Activated CD4-positive, alpha-beta T cell treated with anti-CD3 and anti-CD28 coated beads, Interleukin-2, amount 10 ng/mL, durations not matched to agents 7 days and 5 days (primary cell): ENCODE data around the gene CEP85L. TPM values are rescaled to one million over a fixed set of nuclear protein-coding genes. Genes with fewer than 3 reads are reported as not detected.

Experiments used
- CTCF ChIA-PET: fragments of 350-600 bp; sonication (Branson Sonifier 250); formaldehyde crosslinking; loops from one replicate; lab custom pipeline; 2021; ENCODE audit warnings: antibody characterized with exemption; lab: Charles Lee
- POLR2A ChIA-PET: fragments of 350-600 bp; sonication (Branson Sonifier 250); formaldehyde crosslinking; loops from one replicate; lab custom pipeline; 2021; ENCODE audit warnings: antibody characterized with exemption; lab: Charles Lee
- DNase-seq: peaks from one replicate; pipeline ENCODE4 v3.0.0-alpha.2; 2020
- H3K27ac Mint-ChIP-seq: one replicate; pipeline ENCODE4 v1.8.0; 2021; ENCODE audit warnings: mild to moderate bottlenecking, moderate library complexity, mixed read lengths
- H3K27me3 Mint-ChIP-seq: one replicate; pipeline ENCODE4 v1.8.0; 2021; ENCODE audit warnings: mixed read lengths
- H3K36me3 Mint-ChIP-seq: one replicate; pipeline ENCODE4 v1.8.0; 2021; ENCODE audit warnings: low read depth, mixed read lengths
- H3K4me1 Mint-ChIP-seq: one replicate; pipeline ENCODE4 v1.8.0; 2021; ENCODE audit warnings: mixed read lengths
- H3K4me3 Mint-ChIP-seq: one replicate; pipeline ENCODE4 v1.8.0; 2021; ENCODE audit warnings: mild to moderate bottlenecking, moderate library complexity, mixed read lengths
- H3K9me3 Mint-ChIP-seq: one replicate; pipeline ENCODE4 v1.8.0; 2021; ENCODE audit warnings: mixed read lengths
- total RNA-seq, 2 experiments: library from RNA; stranded (reverse); gene quantifications; one replicate each; pipeline ENCODE4 v1.2.3, GENCODE V29; 2021

CEP85L gene
- total RNA-seq, result 10 to 100 TPM; 47.9 to 50.3 TPM

DNA sequence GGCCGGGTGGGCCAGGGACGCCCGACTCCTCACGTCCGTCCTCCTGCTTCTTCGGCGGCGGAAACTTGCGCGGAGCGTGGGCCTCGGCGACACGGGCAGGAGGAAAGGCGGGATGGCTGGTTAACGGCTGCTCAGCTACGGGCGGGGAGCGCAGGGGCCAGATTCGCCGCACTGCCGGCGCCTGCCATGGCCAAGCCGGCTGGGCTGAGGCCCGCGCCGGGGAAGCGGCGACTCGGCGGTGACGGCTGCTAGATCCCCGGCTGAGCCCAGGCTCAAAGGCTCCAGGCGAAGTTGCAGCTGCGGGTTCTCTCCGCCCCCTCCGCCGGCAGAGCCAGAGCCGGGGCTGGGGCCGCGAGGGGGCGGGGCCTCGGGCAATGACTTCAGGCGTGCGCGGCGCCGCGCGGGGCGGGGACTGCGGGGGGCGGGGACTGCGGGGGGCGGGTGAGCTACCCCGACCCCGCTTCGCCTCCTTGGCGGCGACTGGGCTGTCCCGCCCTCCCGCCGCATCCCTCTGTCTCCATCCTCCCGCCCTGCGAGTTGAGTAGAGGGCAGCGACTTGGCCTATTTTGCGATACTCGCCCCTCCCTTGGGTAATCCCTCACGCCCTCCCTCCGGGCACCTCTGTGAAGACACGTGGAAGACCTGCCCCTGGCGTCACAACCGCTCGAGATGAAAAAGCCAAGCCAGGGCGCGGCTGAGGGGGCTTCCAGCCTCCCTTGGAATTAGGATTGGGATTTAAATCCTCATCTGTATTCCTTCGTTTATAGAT is at the start of gene CEP85L:
TSS of gene CEP85L (minus strand) at position 310 of the 769 bp plus-strand sequence. CDS start 322 bp downstream, outside the sequence.
- H3K4me3 Mint-ChIP-seq, result peak within 1 kb of the TSS; percentile 80
- H3K27ac Mint-ChIP-seq, result peak within 1 kb of the TSS; percentile 89
- ChIA-PET CTCF (interaction anchor here (0.6 to 1.2 kb wide), 6 partner anchors 21 to 129 kb away, joined by 3 to 5 read pairs (median 4); no protein-coding TSS in a partner anchor), POLR2A (interaction anchor here (0.6 to 1.2 kb wide), 3 partner anchors 55 to 246 kb away, joined by 3 to 4 read pairs (median 4); no protein-coding TSS in a partner anchor)
- peaks cover 26% of the 10 kb centered on the region for H3K36me3 Mint-ChIP-seq
- no peaks in the 10 kb centered on the region for H3K27me3 Mint-ChIP-seq
- H3K4me1 Mint-ChIP-seq, result peaks cover 48% of the 10 kb centered on the region
- H3K9me3 Mint-ChIP-seq, result no peaks in the 10 kb centered on the region
- DNase-seq, result peak; percentile 91

DNA sequence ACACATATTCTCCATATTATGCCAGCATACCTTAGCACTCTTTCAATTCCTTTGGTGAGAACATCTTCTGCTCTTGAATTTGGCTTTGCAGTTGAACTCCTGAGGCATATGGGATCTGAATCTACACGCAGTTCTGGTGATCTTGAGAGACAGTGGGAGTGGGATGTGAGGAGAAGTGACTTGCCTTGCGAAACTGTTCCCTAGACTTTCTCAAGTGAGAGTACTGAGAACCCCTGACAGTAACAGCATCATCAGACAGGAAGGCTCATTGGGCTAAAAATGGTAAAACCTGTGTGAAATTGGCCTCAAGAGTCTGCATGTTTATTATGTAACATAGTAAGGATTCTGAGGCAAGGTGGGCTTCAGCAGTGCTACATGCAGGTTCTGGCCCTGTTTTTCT is 49.1 kb upstream of the CEP85L start:
- Mint-ChIP-seq H3K9me3 (peaks cover 2% of the 10 kb centered on the region), H3K4me1 (peaks cover 37% of the 10 kb centered on the region), H3K27me3 (no peaks in the 10 kb centered on the region), H3K27ac (no peak overlapping the region), H3K4me3 (no peak overlapping the region), H3K36me3 (peaks cover 66% of the 10 kb centered on the region)
- CTCF ChIA-PET, result no interaction called here
- no peak for DNase-seq
- POLR2A ChIA-PET, result no interaction called here

DNA sequence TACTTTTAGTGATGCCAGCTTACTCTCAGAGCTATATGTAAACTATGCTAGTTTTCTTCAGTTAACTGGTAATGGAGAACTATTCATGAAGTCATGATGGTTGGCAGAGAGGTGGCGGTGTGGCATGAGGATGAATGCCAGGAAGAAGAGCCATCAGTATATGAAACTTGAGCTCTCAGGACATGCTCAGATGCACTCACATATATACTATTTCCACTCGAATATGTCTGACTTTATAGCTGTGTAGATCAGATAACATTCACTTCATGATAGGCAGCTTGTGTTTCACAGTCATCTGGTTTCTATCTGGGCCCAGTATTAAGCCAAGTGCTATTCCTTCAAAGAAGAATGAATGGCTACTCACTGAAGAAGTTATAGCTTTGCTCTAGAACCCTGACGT is 46.2 kb upstream of the CEP85L start:
- ChIA-PET CTCF (interaction anchor here (0.7 to 1.9 kb wide), 4 partner anchors 8 to 14 kb away, joined by 3 to 8 read pairs (median 4); no protein-coding TSS in a partner anchor), POLR2A (no interaction called here)
- DNase-seq, result no peak
- Mint-ChIP-seq H3K27me3 (no peaks in the 10 kb centered on the region), H3K27ac (no peak overlapping the region), H3K36me3 (peaks cover 76% of the 10 kb centered on the region), H3K4me3 (no peak overlapping the region), H3K4me1 (peaks cover 40% of the 10 kb centered on the region), H3K9me3 (peaks cover 7% of the 10 kb centered on the region)

DNA sequence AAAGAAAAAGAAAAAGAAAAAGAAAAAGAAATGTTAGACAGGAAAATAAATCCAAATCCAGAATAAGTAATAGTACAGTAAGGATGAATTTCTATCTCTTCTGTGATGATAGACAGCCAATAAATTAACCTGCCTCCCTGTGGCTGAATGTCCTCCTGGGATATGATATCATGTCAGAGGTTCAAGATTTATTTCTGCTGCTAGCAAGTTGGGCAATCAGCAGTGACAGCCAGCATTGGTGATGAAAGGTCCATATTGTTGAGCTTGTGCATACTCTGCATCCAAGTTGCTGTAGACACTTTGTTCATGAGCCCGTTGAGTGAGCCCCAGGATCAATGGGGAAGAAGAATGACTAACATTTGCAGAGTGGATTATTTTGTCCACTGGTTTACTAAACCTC is 44.9 kb upstream of the CEP85L start:
- Mint-ChIP-seq H3K4me3 (no peak overlapping the region), H3K4me1 (peaks cover 40% of the 10 kb centered on the region), H3K27me3 (no peaks in the 10 kb centered on the region), H3K27ac (no peak overlapping the region), H3K9me3 (peaks cover 5% of the 10 kb centered on the region), H3K36me3 (peaks cover 74% of the 10 kb centered on the region)
- POLR2A ChIA-PET, result interaction anchor here (1.3 kb wide), 1 partner anchor 13 kb away, joined by 8 read pairs; no protein-coding TSS in a partner anchor
- CTCF ChIA-PET, result interaction anchor here (0.7 to 1.9 kb wide), 3 partner anchors 10 to 368 kb away, joined by 3 to 8 read pairs (median 3); no protein-coding TSS in a partner anchor
- DNase-seq, result no peak

DNA sequence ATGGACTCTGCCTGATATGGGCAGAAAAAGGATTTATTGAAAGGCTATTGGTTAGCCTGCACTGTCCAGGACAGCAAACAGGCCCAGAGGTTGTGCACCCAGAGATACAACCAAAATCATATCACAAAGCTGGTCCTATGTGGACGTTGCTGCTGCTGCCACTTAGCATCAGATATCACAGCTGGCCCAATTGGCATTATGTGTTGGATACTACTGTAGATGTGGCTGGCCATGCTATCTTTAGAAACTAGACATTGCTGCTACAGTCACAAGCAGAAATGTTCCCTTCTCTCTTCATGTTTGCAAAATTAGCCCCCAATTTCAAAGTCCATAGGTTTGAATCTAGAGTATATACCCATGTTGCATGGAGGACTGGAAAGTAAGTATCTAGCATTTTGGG is 42.2 kb upstream of the CEP85L start:
- ChIA-PET CTCF (interaction anchor here (0.7 to 1.4 kb wide), 3 partner anchors 9 to 82 kb away, joined by 3 to 5 read pairs (median 4); no protein-coding TSS in a partner anchor), POLR2A (no interaction called here)
- peaks cover 5% of the 10 kb centered on the region for H3K9me3 Mint-ChIP-seq
- DNase-seq, result no peak
- no peaks in the 10 kb centered on the region for H3K27me3 Mint-ChIP-seq
- peaks cover 76% of the 10 kb centered on the region for H3K36me3 Mint-ChIP-seq
- H3K27ac Mint-ChIP-seq, result no peak overlapping the region
- peaks cover 34% of the 10 kb centered on the region for H3K4me1 Mint-ChIP-seq
- no peak overlapping the region for H3K4me3 Mint-ChIP-seq

DNA sequence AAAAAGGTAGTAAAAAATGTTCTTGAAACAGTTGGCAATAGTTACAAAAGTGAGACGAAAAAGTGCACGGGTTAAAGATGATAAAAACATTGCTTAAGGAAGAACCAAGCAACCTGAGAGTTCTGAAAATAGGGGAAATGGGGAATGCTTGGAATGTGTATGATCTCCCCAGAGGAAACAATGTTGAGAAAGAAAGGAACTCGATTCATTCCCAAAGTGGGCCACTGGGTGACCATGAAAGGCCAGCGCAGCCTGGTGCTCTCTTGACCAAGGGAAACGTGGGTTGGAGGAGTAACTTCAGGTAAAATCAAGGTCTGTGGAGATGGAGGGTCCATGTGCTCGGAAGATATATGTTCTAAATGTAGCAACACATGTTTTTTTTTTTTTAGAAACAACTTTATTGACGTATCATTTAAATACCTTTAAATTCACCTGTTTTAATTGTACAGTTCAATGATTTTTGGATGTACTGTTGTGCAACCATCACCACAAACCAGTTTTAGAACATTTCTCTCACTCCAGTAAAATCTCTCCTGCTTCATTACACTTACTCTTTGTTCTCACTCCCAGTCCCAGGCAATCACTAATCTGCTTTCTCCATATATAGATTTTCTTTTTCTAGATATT is 34.5 kb upstream of the CEP85L start:
- Mint-ChIP-seq H3K27me3 (no peaks in the 10 kb centered on the region), H3K27ac (no peak overlapping the region), H3K9me3 (no peaks in the 10 kb centered on the region), H3K36me3 (peaks cover 50% of the 10 kb centered on the region), H3K4me1 (peaks cover 48% of the 10 kb centered on the region), H3K4me3 (no peak overlapping the region)
- ChIA-PET CTCF (no interaction called here), POLR2A (no interaction called here)
- no peak for DNase-seq

DNA sequence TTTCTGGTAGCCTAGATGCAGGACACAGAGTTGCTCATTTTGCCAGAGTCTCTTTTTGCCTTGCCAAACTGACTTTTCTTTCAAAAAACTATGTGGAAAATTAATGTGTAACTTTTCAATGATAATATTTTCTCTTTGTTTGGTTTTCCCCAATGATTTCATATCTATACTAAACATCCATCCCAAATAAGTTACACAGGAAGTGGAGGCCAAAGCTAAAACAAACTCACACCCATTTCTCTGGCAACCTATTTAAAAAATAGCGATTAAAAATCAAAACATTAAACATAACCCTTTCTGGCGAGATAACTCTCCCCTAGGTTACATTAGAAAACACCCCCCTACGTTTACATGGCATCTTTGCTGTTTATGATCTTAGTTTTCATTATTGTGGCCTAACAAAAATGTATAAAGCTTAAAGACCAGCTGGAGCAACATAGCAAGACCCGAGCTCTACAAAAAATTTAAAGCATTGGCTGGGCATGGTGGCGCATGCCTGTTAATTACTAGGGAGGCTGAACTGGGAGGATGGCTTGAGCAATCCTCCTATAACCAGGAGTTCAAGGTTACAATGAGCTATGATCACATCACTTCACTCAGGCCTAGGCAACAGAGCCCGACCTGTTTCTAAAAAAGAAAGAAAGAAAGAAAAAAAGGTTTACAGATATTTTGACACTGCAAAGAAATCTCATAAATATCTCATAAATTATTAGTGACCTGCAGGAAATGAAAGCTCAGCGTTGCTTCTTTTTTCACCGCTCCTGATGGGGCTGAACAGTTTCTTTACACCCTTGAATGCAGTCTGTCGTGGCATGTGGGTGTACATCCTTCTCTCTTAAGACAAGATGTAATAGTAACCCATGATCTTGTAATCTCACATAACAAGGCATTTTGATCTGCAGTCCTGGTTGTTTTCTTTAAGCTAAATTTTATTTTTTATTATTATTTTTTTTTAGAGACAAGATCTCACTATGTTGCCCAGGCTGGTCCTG is 32.8 kb upstream of the CEP85L start:
- CTCF ChIA-PET, result interaction anchor here (0.7 to 1.6 kb wide), 7 partner anchors 8 to 276 kb away, joined by 3 to 9 read pairs (median 4); no protein-coding TSS in a partner anchor
- H3K27ac Mint-ChIP-seq, result no peak overlapping the region
- no peak for DNase-seq

DNA sequence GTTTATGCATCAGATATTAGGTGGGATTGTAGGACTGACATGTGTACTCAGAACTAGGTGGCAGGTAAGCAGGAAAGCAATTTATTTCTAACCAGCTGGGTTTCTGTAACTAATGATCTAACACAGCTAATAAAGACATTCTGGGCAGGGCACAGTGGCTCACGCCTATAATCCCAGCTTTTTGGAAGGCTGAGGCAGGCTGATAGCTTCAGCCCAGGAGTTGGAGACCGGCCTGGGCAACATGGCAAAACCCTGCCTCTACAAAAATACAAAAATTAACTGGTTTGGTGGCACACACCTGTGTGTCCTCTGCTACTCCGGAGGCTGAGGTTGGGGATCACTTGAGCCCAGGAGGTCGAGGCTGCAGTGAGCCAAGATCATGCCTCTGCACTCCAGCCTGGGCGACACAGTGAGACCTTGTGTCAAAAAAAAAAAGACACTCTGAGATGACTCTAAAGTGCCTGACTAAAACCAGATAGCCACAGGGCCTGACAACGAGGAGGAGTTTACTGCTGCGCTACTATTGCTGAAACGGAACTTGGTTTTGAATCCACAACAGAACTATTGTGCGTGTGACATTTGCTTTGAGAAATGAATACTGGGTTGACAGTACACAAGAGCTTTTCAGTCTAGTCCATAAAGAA is 29.2 kb upstream of the CEP85L start:
- Mint-ChIP-seq H3K4me1 (peaks cover 38% of the 10 kb centered on the region), H3K9me3 (peaks cover 4% of the 10 kb centered on the region), H3K36me3 (peaks cover 37% of the 10 kb centered on the region), H3K4me3 (no peak overlapping the region), H3K27ac (peak overlapping the region; percentile 20), H3K27me3 (no peaks in the 10 kb centered on the region)
- DNase-seq, result peak; percentile 13
- ChIA-PET POLR2A (interaction anchor here (0.6 kb wide), 1 partner anchor 317 kb away, joined by 7 read pairs; no protein-coding TSS in a partner anchor), CTCF (interaction anchor here (0.7 kb wide), 1 partner anchor 48 kb away, joined by 3 read pairs; no protein-coding TSS in a partner anchor)

More for the DNA sequence above, 32.8 kb upstream of the CEP85L start:
- POLR2A ChIA-PET, result no interaction called here
- Mint-ChIP-seq H3K4me3 (no peak overlapping the region), H3K4me1 (peaks cover 57% of the 10 kb centered on the region), H3K36me3 (peaks cover 39% of the 10 kb centered on the region), H3K9me3 (peaks cover 2% of the 10 kb centered on the region), H3K27me3 (no peaks in the 10 kb centered on the region)

DNA sequence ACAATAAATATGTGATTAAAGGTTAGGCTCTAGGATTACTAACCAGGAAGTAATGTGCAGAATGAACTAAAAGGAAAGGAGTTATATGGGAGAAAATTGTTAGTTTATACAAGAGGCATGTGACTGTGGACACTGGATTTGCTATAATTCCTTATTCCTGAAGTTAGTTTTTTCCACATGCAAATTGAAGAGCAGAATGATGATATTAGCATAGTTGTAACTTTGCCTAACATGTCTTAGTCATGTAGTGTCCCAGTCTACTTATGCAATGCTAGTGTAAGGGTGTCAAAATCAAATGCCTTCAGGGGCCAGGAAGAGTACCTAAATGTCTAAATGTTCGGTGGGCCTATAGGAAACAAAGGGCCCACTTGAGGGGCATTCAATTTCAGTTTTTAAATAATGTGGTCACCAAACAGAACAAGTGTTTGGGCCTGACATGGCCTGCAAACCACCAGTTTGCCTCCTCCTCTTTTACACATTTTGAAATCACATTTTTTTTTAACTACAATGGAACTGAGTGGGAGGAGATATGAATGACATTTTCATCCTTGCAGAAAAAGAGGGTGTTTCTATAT is 28.0 kb upstream of the CEP85L start:
- no peaks in the 10 kb centered on the region for H3K27me3 Mint-ChIP-seq
- DNase-seq, result no peak
- ChIA-PET CTCF (no interaction called here), POLR2A (no interaction called here)
- H3K36me3 Mint-ChIP-seq, result peaks cover 42% of the 10 kb centered on the region
- H3K4me1 Mint-ChIP-seq, result peaks cover 35% of the 10 kb centered on the region
- H3K27ac Mint-ChIP-seq, result no peak overlapping the region
- H3K4me3 Mint-ChIP-seq, result no peak overlapping the region
- peaks cover 4% of the 10 kb centered on the region for H3K9me3 Mint-ChIP-seq

DNA sequence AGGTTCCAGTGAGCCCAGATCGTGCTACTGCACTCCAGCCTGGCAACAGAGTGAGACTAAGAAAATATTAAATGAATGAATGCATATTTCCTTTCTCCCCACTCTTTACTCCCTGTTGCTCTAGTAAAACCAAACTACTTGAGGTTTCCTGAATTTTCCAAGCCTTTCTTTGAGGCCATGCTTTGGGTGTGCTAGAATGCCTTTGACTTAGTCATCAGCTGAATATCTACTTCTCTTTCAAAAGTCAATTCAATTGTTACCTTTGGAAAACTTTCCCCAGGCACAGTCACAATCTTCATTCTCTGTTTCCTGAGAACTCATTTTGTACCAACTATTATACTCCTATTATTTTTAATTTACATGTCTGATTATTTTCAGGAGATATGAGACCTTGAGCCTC is 27.5 kb upstream of the CEP85L start:
- Mint-ChIP-seq H3K27me3 (no peaks in the 10 kb centered on the region), H3K36me3 (peaks cover 42% of the 10 kb centered on the region), H3K27ac (no peak overlapping the region), H3K4me1 (peaks cover 30% of the 10 kb centered on the region), H3K4me3 (no peak overlapping the region), H3K9me3 (peaks cover 4% of the 10 kb centered on the region)
- ChIA-PET POLR2A (no interaction called here), CTCF (interaction anchor here (2.0 kb wide), 1 partner anchor 27 kb away, joined by 5 read pairs; no protein-coding TSS in a partner anchor)
- DNase-seq, result no peak

DNA sequence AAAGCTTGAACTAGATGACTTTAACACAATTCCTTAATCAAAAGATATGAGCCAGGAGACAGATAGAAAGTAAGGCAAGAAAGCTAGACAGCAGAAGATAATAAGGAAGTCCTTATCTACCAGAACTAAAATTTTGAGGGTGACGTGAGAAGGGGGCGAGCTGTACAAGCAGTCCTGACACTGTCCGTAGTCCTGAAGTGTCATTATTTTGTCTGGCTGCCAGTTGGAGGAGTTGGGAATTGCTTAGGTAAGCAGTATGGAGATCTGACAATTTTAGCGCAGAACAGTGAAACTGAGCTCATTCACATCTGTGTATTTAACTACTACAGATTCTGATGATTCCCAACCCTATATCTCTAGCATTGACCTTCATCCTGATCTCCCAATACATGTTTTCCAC is 25.8 kb upstream of the CEP85L start:
- H3K27ac Mint-ChIP-seq, result no peak overlapping the region
- no peak overlapping the region for H3K4me3 Mint-ChIP-seq
- H3K27me3 Mint-ChIP-seq, result no peaks in the 10 kb centered on the region
- no peak for DNase-seq
- peaks cover 28% of the 10 kb centered on the region for H3K4me1 Mint-ChIP-seq
- peaks cover 47% of the 10 kb centered on the region for H3K36me3 Mint-ChIP-seq
- CTCF ChIA-PET, result interaction anchor here (2.0 kb wide), 1 partner anchor 29 kb away, joined by 5 read pairs; no protein-coding TSS in a partner anchor
- POLR2A ChIA-PET, result no interaction called here
- peaks cover 4% of the 10 kb centered on the region for H3K9me3 Mint-ChIP-seq
